Esophagus muscularis mucosa (tissue), 4 donors: ENCODE measurements around the gene WDR3.

Source experiments
- CTCF ChIP-seq, 3 experiments: fragments of 200-600 bp in 2 of 3; fragments of 450-650 bp in 1 of 3; sonication (generic) in 2 of 3; IDR thresholded peaks; one replicate each; pipeline ENCODE4 v1.5.1; 2017 to 2019; ENCODE audit warnings: antibody characterized with exemption in 3 of 3, mild to moderate bottlenecking in 2 of 3, moderate library complexity in 1 of 3
- EP300 ChIP-seq: sonication (generic); formaldehyde crosslinking; IDR thresholded peaks from one replicate; pipeline ENCODE4 v1.6.1; 2017; ENCODE audit warnings: antibody characterized with exemption
- POLR2A ChIP-seq: fragments of 450-650 bp; IDR thresholded peaks from one replicate; pipeline ENCODE4 v1.6.1; 2017; ENCODE audit warnings: antibody characterized with exemption, moderate library complexity, mild to moderate bottlenecking, low read depth
- POLR2AphosphoS5 ChIP-seq, 2 donors: sonication (generic); formaldehyde crosslinking; IDR thresholded peaks; one replicate each; pipeline ENCODE4 v1.6.1; 2017; ENCODE audit warnings: antibody characterized with exemption in 2 of 2

- no peak for TF ChIP-seq CTCF (IDR thresholded peaks at IDR 0.05)
- no peak for TF ChIP-seq EP300
- TF ChIP-seq POLR2A: no peak
- no peak for TF ChIP-seq POLR2AphosphoS5 (IDR thresholded peaks at IDR 0.05)
These were observed 56.4 kb downstream of the WDR3 start for GRCh38 chr1:117985973-117986372.
